Measurements from ENCODE around the gene IPCEF1.

- TF ChIP-seq CTCF (IDR thresholded peaks at IDR 0.05; ENCODE audit: low read depth, low read length) = no peak
- no peak for TF ChIP-seq POLR2A (IDR thresholded peaks at IDR 0.05; ENCODE audit: extremely low read depth, insufficient read length)
- TF ChIP-seq MYC (IDR thresholded peaks at IDR 0.05; ENCODE audit: low read depth, low read length) = no peak
Measured at GRCh38 chr6:154187714-154188113, 168.9 kb downstream of the IPCEF1 start.

All from NB4 (cell line).